MG63 (cell line): Measurements from ENCODE around the gene ERAP2. TPM values are rescaled to one million over a fixed set of nuclear protein-coding genes. Genes with fewer than 3 reads are reported as not detected.
"Not testable (repeated sequence)": the region's sequence is repeated elsewhere in the genome, so short reads cannot be mapped to it uniquely, and the experiment has no call there.

ENCODE experiments used
- DNase-seq: peaks from one replicate; pipeline ENCODE4 v3.0.0-alpha.2; 2020
- H3K27me3 ChIP-seq: fragments of 250-450 bp; sonication (Bioruptor Pico); 2 replicates; pipeline ENCODE4 v1.5.1; 2020; ENCODE audit warnings: mild to moderate bottlenecking, moderate library complexity
- H3K36me3 ChIP-seq: fragments of 250-450 bp; sonication (Bioruptor Pico); 2 replicates; pipeline ENCODE4 v1.5.1; 2020; ENCODE audit warnings: mild to moderate bottlenecking, moderate library complexity
- H3K4me3 ChIP-seq: fragments of 250-450 bp; sonication (Bioruptor Pico); 2 replicates; pipeline ENCODE4 v1.5.1; 2020; ENCODE audit warnings: mild to moderate bottlenecking, moderate library complexity
- H3K9me3 ChIP-seq: fragments of 250-450 bp; sonication (Bioruptor Pico); 2 replicates; pipeline ENCODE4 v1.5.1; 2020; ENCODE audit warnings: mild to moderate bottlenecking, moderate library complexity
- total RNA-seq: library from RNA; depleted of rRNA; stranded (reverse); fragments of >200 nt; shearing (Covaris generic); gene quantifications from 2 replicates; pipeline ENCODE4 v1.2.3, GENCODE V29; 2014; ENCODE audit warnings: low replicate concordance

Gene ERAP2
- total RNA-seq, 1 experiment from 2014 or later, result 0.43 TPM

DNA sequence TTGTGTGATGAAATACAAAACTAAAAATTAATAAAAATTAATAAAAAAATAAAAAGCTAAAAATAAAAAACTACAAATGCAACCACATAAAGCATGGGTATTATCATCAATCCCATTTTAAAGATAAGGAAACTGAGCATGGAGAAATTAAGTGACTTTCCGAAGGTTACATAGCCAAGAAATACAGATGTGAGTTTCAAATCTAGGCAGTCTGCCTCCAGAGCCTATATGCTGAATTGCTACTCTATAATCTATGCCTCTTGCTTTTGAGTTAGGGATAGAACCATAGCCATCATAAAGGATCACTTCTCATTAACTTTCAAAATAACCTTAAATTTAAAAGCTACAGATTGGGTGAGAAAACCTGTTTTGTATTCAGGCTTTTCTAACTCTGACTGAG is 18.8 kb upstream of the ERAP2 start:
- H3K4me3 ChIP-seq, result no peak overlapping the region
- H3K36me3 ChIP-seq, result no peaks in the 10 kb centered on the region
- no peak for DNase-seq
- H3K9me3 ChIP-seq, result no peaks in the 10 kb centered on the region
- H3K27me3 ChIP-seq, result no peaks in the 10 kb centered on the region

- Histone ChIP-seq H3K9me3 (no peaks in the 10 kb centered on the region), H3K27me3 (no peaks in the 10 kb centered on the region; the same call in 1 of the 2 replicates), H3K4me3 (no peak overlapping the region), H3K36me3 (no peaks in the 10 kb centered on the region)
- no peak for DNase-seq
Measured at GRCh38 chr5:96857924-96858323, 18.4 kb upstream of the ERAP2 start.

GRCh38 chr5:96859375-96859774 is 16.9 kb upstream of the ERAP2 start:
- H3K36me3 ChIP-seq, result no peaks in the 10 kb centered on the region
- H3K4me3 ChIP-seq, result no peak overlapping the region
- H3K27me3 ChIP-seq, result no peaks in the 10 kb centered on the region; the same call in 1 of the 2 replicates
- no peaks in the 10 kb centered on the region for H3K9me3 ChIP-seq
- DNase-seq, result no peak

- no peaks in the 10 kb centered on the region; the same call in 1 of the 2 replicates for H3K27me3 ChIP-seq
- H3K9me3 ChIP-seq, result no peaks in the 10 kb centered on the region
- H3K4me3 ChIP-seq, result no peak overlapping the region
- DNase-seq, result no peak
- H3K36me3 ChIP-seq, result no peaks in the 10 kb centered on the region
Measured at GRCh38 chr5:96861076-96861475, 15.2 kb upstream of the ERAP2 start.

DNA sequence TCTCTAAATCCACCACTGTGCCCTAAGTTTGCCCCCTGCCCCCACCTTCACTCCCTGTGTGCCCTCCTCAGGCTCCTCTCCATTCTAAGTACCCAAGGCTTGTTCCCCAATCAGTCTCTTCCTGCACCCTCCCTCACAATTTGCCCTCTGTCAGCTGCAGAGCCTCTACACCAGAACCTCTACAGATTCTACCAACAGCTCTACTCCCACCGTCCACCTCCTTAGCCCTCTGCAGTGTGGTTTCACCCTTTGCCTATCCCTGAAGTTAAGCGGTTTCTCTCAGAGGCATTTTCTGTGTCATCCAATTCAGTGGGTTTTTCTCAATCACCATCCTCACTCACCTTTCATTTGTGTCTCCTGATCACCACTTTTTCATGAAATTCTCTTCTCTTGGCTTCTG is 13.2 kb upstream of the ERAP2 start:
- Histone ChIP-seq H3K36me3 (no peaks in the 10 kb centered on the region), H3K9me3 (no peaks in the 10 kb centered on the region), H3K4me3 (no peak overlapping the region), H3K27me3 (no peaks in the 10 kb centered on the region; the same call in 1 of the 2 replicates)
- no peak for DNase-seq

DNA sequence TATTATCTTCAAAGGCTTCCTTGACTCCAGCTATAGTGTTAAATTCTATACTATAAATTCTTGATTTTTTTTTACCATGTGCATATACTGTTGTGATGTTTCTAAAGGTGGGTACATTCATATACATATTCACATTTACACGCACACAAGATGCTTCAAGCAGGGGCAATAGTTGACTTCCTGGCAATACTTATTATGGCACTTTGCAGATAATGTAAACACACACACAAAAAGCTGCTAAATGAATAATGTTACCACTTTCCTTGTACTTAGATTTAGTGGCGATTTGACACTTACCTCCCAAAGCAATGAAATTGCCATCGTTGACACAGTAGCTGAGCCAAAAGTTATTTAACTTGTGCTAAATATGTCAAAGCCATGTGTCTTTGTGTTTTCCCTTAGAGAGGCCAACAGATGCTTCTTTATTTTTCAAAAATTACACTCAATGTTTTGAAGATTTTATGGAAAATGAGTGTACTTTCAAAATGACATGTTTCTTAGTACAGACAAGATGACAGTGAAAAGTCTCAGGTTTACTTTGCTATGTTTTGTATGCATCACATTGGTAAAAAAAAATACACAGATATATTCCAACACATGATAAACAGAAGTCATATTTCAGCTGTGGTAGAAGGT is 12.2 kb upstream of the ERAP2 start:
- no peak for DNase-seq
- Histone ChIP-seq H3K36me3 (no peaks in the 10 kb centered on the region), H3K9me3 (no peaks in the 10 kb centered on the region), H3K4me3 (no peak overlapping the region), H3K27me3 (no peaks in the 10 kb centered on the region; the same call in 1 of the 2 replicates)

DNA sequence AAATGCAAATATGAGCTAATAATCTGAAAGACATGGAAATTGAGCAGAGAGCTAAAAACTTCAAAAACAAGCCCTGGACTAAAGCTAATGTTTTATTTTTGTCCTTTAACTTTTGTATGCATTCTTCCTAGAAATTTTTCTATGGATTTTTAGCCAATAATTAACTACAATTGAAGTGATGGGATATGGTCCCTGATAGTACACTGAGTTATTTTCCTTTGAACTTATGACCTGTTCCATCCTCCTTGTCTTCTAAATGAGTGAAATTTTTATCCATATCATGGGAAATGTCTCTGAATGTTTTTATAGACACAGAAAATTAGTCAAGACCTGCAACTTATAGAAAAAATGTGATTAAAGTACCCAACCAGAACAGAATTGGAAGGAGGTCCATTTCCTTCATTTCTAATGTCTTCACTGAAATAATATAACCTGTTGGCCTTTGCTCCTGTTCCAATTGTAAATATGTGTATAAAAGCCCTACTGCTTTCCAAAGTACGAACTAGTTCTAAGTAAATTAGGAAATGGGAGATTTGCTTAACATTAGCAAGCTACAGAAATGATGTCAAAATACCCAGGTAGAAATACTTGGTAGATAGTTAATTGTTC is 11.3 kb upstream of the ERAP2 start:
- no peak for DNase-seq
- H3K4me3 ChIP-seq, result no peak overlapping the region
- H3K9me3 ChIP-seq, result no peaks in the 10 kb centered on the region
- H3K27me3 ChIP-seq, result no peaks in the 10 kb centered on the region; the same call in 1 of the 2 replicates
- no peaks in the 10 kb centered on the region for H3K36me3 ChIP-seq

DNA sequence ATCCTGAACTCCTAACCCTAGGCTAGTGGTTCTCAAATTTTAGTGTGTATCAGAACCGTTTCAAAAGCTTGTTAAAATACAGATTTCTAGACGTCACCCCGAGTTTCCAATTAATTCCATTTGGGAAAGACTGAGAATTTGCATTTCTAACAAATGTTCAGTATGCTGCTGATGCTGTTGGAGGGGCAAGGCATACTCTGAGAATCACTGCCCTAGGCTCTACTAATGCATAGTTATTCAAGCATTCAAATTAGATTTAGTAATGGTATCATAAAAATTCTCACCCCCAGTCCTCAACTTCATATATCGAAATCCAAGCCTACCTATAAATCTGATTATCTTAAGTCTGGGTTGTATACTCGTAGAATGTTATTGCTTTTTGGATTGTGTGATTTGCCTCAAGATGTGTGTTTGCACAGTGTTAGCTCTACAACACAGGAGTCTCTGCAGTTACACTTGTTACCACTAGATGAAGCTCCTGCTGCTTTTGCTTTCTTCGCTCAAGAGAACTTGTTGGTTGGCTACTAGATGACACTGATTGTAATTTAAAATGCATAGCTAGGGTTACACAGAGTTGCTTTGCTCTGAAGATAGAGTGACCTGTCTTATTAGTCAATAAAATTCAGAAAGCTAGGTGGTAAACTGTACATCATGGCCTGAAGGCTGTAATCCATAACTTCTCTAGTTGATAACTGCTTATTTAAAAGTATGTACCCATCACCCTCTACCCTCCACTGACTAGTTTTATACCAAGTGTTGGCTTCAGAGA is 7.5 kb upstream of the ERAP2 start:
- Histone ChIP-seq H3K36me3 (no peaks in the 10 kb centered on the region), H3K4me3 (no peak overlapping the region), H3K27me3 (no peaks in the 10 kb centered on the region; the same call in 1 of the 2 replicates), H3K9me3 (no peaks in the 10 kb centered on the region)
- no peak for DNase-seq

GRCh38 chr5:96869372-96869641 is 7.0 kb upstream of the ERAP2 start:
- no peaks in the 10 kb centered on the region; the same call in 1 of the 2 replicates for H3K27me3 ChIP-seq
- no peaks in the 10 kb centered on the region for H3K36me3 ChIP-seq
- H3K4me3 ChIP-seq, result no peak overlapping the region
- DNase-seq, result no peak
- no peaks in the 10 kb centered on the region for H3K9me3 ChIP-seq

DNA sequence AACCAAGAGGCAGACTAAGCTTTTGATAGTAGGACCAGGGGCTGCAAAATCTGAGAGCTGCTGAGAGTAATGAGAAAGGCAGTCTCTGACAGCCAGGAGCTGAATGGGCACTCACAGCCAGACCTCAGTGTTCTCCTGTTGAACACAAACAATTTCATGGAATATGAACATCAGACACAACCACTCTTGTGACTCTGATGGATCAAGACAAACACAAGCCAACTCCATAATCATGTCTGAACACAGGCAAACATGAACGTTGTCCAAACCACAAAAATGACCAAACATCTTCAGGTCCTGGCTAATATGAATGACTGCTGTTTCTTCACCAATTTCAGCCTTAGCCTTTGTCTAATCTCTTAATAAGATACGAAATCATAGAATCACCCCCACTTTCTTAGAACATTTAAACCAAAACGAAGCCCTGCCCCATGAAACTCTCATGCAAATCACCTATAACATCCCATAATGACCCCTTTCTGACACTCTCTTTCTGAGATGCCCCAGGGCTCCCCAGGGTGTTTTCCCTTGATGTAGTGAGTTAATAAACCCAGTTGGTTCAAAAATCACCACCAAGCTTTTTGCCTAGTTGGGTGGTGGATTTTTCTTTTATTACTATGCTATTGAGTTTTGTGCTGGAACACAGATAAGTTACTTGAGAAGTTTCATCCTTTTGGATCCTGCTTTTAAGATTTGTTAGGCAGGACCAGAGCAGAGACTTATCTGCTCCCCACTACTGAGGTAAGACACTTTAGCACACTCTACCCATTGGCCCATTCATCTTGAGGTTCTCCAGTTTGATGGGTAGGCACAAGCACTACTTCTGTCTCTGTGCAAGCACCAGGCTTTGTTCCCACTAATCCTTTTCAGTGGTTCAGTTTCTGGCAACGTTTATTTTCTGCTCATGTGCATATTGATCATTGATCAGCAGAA is 5.9 kb upstream of the ERAP2 start:
- Histone ChIP-seq H3K9me3 (no peaks in the 10 kb centered on the region), H3K36me3 (no peaks in the 10 kb centered on the region), H3K27me3 (no peaks in the 10 kb centered on the region; the same call in 1 of the 2 replicates), H3K4me3 (no peak overlapping the region)
- DNase-seq, result no peak

DNA sequence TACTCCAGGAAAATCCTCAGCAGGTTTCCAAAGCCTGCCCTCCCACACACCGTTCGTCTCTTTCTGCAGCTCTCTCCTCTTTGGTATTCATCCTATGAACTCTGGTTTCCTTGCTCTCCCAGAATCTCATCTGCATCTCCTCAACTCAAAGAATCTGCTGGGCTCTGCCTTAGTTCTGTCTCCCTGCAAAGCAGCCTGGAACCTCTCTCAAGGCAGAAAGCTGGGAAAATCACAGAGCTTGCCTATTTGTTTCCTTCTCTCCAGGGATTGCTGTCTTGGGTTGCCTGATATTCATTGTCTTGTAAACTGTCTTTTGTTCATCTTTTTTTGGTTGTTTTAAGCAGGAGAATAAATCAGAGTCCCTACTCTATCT is 5.3 kb upstream of the ERAP2 start:
- H3K27me3 ChIP-seq, result no peaks in the 10 kb centered on the region; the same call in 1 of the 2 replicates
- H3K36me3 ChIP-seq, result no peaks in the 10 kb centered on the region
- H3K9me3 ChIP-seq, result no peaks in the 10 kb centered on the region
- DNase-seq, result no peak
- no peak overlapping the region for H3K4me3 ChIP-seq

GRCh38 chr5:96871686-96872085 is 4.6 kb upstream of the ERAP2 start:
- no peak for DNase-seq
- H3K4me3 ChIP-seq, result no peak overlapping the region
- H3K27me3 ChIP-seq, result no peaks in the 10 kb centered on the region; the same call in 1 of the 2 replicates

GRCh38 chr5:96873449-96873848 is 2.9 kb upstream of the ERAP2 start:
- Histone ChIP-seq H3K27me3 (no peaks in the 10 kb centered on the region; the same call in 1 of the 2 replicates), H3K9me3 (no peaks in the 10 kb centered on the region), H3K4me3 (no peak overlapping the region), H3K36me3 (no peaks in the 10 kb centered on the region)
- DNase-seq, result no peak

More at GRCh38 chr5:96871686-96872085, 4.6 kb upstream of the ERAP2 start:
- no peaks in the 10 kb centered on the region for H3K9me3 ChIP-seq
- no peaks in the 10 kb centered on the region for H3K36me3 ChIP-seq

GRCh38 chr5:96874631-96875030 is 1.7 kb upstream of the ERAP2 start:
- H3K27me3 ChIP-seq, result no peaks in the 10 kb centered on the region; the same call in 1 of the 2 replicates
- H3K4me3 ChIP-seq, result no peak overlapping the region
- no peaks in the 10 kb centered on the region for H3K36me3 ChIP-seq
- no peak for DNase-seq
- H3K9me3 ChIP-seq, result no peaks in the 10 kb centered on the region

DNA sequence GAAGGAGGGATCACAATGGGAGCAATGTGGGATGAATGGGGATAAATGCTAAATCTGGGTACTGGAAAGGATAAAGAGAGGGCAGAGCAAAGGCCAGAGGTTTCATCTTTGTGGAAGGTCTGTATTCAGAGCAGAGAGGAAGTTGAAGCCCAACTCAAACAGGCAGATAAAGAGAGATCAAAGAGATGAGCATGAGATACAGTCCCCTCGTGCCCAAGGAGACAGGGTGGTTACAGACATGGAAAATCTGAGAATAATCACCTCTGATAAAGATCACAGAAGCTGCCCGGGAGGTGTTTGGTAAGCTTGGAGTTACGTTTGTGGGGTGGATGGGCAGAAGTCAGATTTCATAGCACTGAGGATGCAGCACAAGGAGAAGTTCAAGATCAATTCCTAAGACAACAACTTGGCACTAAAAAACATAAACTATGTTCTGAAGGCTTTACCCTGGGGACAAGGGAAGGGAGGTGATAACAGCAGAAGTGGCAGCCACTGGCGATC is 459 bp upstream of the ERAP2 start:
- H3K4me3 ChIP-seq, result peak overlapping the region; percentile 67
- no peaks in the 10 kb centered on the region; the same call in 1 of the 2 replicates for H3K27me3 ChIP-seq
- H3K9me3 ChIP-seq, result no peaks in the 10 kb centered on the region
- H3K36me3 ChIP-seq, result peaks cover 2% of the 10 kb centered on the region; the same call in 1 of the 2 replicates
- DNase-seq, result no peak

- not testable (repeated sequence) for H3K36me3 ChIP-seq, DNase-seq, H3K9me3 ChIP-seq, H3K27me3 ChIP-seq
- peak overlapping the region; percentile 67 for H3K4me3 ChIP-seq
Measured at GRCh38 chr5:96876977-96877469, 723 bp downstream of the ERAP2 start.
